HG03520 (cell line): ENCODE measurements around the gene CDC34.
"Not testable (repeated sequence)": the region's sequence is repeated elsewhere in the genome, so short reads cannot be mapped to it uniquely, and the experiment has no call there.

ENCODE experiments used
- ATAC-seq: cut with Tn5 transposase; IDR thresholded peaks from one replicate; pipeline ENCODE4 v1.9.1; 2021; ENCODE audit warnings: mild to moderate bottlenecking, moderate library complexity; ENCODE audit not compliant: unreplicated experiment

CDC34 gene

GRCh38 chr19:572140-572742 lies 40.7 kb downstream of the CDC34 start, which contains the start of gene BSG:
Gene BSG, plus strand, starts transcription at chr19:572596. Its CDS starts 39 bp downstream, at chr19:572635.
- peak; percentile 72 for ATAC-seq

- peak; percentile 2 for ATAC-seq
These were observed 41.4 kb downstream of the CDC34 start for GRCh38 chr19:572743-573518.

DNA sequence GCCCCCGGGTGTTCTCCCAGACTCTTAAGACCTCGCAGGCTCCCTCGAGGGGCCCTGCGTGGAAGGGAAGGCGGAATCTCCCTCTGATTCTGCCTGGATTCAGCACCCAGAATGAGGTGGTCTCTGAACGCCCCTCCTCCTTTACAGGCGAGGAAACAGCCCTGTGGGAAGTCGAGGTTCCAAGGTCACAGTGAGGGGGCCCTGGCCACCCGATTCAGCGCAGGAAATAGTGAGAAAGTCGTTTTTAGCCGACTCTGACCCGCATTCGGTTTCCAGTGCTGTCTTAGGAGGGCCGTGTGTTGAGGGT lies 41.9 kb downstream of the CDC34 start:
- no peak for ATAC-seq

DNA sequence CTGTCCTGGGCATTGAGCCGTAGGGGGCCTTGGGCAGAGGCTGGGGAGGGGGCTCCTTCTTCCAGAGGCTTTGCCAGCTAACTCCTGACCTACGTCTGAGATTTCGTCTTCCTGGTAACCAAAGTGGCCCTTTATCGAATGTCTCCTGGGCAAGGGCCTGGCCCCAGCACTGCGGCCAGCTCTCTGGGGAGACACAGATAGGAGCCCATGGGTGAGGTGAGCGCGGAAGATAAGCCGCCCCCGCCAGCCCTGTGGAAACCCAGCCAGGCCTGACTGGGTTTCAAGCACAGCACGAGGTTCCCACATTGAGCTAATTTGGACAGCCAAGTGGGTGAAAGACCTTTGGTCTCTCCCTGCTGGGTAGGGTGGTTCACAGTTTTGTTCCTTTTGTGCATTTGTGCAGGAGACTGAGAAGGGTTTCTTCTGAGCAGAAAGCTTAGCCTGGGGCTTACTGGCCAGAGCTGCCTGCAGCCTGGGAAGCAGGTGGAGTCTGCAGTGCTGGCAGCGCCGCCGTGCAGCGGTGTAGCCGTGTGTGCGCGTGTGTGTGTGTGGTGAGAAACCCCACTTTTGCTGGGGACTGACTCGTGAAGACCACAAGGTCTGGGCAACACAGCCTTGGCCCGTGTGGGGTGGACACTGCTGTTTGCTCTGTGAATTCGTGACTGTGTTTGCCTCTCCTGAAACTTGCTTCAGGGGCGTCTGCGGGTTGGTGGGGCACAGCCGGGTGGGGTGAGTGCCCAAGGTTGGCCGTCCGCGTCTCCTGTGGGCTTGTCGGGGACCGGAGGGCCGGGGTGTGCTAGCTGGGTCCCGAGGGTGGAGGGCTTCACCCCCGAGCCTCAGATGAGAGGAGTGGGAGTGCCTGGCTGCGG lies 43.3 kb downstream of the CDC34 start:
- ATAC-seq: no peak

DNA sequence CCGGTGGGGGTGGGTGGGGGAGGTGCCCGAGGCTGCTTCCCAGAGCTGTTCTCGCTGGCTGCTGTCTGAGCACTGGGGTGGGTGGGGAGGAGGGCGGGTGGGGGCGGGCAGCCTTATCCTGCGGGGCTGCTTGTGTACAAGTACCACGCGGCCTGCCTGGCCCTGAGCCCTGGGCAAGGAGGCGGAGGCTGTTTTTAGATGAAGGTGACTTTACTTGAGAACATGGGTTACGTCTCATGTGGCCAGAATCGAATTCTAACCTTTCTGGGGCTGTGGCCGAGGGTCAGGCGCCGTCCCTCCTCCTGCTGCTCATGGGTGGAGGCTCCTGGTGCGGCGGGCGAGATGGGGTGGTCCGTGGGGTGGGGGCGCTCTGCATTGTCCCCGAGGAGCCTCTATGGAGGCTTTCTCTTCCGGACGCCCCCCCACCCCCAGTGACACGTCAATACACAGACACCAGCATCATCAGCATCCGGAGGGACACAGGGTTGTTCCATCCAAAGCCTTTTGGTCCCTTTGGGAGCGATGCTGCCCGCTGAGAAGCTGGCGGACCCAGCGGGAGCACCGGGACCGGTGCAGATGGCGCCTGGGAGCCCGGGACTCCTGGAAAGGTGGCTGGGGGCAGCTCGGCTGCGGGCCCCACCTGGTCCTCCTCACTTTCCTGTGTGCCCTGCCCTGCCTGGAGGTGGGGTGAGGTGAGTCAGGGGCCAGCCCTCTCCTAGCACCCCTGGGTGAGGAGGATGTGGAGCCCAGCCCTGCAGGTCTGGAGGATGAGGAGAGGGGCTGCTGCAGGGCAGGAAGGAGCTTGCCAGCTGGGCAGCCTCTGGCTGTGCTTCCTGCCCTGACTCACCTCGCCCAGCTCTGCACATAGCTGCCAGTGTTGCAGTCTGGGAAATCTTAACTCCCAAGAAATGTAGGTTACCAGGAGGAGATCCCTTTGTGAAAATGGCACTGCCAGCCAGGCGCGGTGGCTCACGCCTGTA lies 44.3 kb downstream of the CDC34 start:
- ATAC-seq: no peak

DNA sequence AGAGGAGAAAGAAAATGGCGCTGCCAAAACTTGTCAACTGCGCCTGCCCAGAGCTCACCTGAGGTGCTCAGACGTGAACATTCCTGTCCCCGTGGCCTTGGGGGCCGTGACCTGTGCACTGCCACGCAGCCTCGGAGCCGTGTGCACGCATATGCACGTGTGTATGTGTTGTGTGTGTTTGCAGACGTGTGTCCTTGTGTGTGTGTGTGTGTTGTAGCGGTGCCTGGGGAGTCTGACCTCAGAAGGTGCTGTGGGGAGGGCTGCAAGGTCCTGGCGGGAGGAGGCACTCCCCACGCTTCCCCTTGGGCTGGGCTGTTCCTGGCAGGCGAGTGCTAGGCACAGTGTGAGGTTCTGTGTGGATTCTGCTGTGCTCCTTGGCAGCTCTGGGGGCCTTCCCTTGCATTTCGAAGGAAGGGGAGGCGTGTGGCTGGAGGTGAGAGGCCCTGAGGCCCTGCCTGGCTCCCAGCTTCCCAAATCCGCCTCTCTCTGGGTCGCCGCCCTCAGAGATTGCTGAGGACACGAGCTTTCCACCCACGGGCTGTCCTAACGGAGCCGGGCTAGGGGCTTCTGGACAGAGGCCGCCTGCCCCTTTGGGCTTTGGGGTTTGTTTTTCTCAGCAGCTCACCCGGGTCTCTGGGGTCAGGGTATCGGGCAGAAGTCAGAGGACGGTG lies 45.3 kb downstream of the CDC34 start:
- ATAC-seq: no peak

- no peak for ATAC-seq
These were observed 46.2 kb downstream of the CDC34 start for GRCh38 chr19:577439-578392.

DNA sequence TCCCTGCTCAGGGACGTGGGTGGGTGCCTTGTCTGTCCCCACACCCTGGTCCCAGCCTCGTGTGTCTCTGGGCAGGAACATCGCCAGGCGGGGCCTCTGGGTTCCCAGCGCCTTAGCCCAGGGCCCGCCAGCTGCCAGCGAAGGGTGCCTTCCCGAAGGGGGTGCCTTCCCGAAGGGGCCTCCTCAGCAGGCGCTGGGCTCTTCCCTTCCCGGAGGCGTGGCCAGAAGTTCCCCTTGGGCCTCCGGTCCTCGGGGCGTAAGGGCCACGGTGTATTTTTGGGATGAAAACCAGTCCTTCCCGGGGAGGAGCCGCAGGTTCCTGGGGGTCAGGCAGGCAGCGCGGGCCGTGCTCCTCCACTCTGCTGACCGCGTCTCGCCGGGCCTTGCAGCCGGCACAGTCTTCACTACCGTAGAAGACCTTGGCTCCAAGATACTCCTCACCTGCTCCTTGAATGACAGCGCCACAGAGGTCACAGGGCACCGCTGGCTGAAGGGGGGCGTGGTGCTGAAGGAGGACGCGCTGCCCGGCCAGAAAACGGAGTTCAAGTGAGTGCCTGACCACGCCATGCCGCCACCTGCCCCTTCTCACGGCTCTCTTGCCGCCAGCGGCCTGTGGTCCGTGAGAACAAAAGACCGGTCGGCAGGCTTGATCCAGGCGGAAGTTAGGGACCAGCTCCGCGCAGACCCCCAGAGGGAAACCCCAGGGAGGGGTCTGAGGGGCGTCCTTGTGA lies 47.7 kb downstream of the CDC34 start:
- ATAC-seq: no peak

- ATAC-seq: no peak
These were observed 48.2 kb downstream of the CDC34 start for GRCh38 chr19:579842-580155.

DNA sequence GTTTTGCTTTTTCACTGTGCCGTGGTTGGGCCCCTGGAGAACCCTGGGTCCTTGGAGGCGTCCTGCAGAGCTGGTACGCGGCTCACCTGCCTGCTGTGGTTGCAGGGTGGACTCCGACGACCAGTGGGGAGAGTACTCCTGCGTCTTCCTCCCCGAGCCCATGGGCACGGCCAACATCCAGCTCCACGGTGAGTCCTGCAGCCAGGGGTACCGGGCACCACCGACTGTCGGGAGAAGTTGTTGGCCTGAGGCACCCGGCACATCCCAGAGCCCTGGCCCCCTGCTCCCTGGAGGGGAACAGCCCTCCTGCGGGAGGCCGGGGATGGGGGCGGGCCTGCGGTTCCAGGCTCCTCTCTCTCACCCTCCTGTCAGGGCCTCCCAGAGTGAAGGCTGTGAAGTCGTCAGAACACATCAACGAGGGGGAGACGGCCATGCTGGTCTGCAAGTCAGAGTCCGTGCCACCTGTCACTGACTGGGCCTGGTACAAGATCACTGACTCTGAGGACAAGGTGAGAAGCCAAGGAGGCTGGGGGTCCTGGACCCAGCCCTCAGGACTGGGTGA lies 48.8 kb downstream of the CDC34 start:
- ATAC-seq: no peak

DNA sequence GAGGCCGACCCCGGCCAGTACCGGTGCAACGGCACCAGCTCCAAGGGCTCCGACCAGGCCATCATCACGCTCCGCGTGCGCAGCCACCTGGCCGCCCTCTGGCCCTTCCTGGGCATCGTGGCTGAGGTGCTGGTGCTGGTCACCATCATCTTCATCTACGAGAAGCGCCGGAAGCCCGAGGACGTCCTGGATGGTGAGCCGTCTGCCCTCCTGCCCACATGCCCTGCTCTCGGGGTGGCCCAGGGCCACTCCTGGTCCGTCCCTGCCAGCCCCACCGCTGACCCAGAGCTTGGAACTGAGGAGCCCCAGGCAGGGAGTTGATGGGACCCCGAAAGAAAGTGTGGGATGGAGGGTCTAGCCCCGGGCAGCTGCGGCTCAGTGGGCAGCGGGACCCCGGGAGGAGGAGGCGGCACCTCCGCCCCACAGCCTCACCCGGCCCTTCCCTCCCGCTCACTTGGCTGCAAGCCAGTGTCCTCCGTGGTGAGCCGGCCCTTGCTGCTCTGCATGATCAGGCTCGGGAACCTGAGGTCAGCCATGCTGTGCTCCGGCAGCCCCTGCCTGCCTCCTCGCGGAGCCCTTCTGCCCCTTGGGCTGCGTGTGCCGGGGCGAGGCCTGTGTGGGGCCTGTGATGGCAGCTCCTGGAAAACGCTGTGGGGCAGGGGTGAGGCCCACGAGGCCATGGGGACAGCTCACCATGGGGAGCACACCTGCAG lies 50.0 kb downstream of the CDC34 start:
- ATAC-seq: no peak

GRCh38 chr19:582497-583197 lies 51.1 kb downstream of the CDC34 start:
- no peak for ATAC-seq

- ATAC-seq: no peak
These were observed 51.8 kb downstream of the CDC34 start for GRCh38 chr19:583198-583967.

- ATAC-seq: no peak
These were observed 52.3 kb downstream of the CDC34 start for GRCh38 chr19:583968-584239.

- no peak for ATAC-seq
These were observed 52.9 kb downstream of the CDC34 start for GRCh38 chr19:584240-585001.

DNA sequence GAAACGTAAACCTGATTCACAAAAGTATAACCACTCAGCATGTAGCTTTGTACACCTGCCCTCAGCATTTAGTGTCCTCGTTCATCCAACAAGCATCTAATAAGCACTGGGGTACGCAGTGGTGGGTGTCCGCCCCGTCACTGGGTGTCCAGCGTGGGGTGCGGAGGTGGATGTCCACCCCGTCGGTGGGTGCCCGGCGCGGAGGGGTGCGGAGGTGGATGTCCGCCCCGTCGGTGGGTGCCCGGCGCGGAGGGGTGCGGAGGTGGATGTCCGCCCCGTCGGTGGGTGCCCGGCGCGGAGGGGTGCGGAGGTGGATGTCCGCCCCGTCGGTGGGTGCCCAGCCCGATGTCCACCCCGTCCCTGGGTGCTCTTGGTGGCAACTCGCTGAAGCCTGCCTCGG lies 53.6 kb downstream of the CDC34 start:
- not testable (repeated sequence) for ATAC-seq
